GM12878 (cell line): Measurements from ENCODE around the gene RHBDD1. TPM values are rescaled to one million over a fixed set of nuclear protein-coding genes. Genes with fewer than 3 reads are reported as not detected.

Source experiments
- CHD4 ChIP-seq: fragments of 200-600 bp; sonication (generic); IDR thresholded peaks from 2 replicates; pipeline ENCODE4 v1.6.1; 2016; ENCODE audit warnings: mild to moderate bottlenecking
- EP300 ChIP-seq, 2 experiments: fragments of 150-350 bp in 1 of 2; IDR thresholded peaks; 2 replicates each; pipeline ENCODE4 v1.6.1; 2011 to 2012; ENCODE audit warnings: low read depth in 2 of 2, low read length in 2 of 2, borderline replicate concordance in 1 of 2, improper control_type of control experiment in 1 of 2, inconsistent platforms in 1 of 2; ENCODE audit not compliant: control insufficient read depth in 1 of 2
- FOXM1 ChIP-seq: IDR thresholded peaks from 2 replicates; pipeline ENCODE4 v1.6.1; 2012; ENCODE audit warnings: low read depth, mild to moderate bottlenecking, inconsistent platforms, low read length, moderate library complexity
- IKZF2 ChIP-seq, 2 experiments: fragments of 450-650 bp; IDR thresholded peaks; 2 replicates each; pipeline ENCODE4 v1.6.1; 2017; ENCODE audit warnings: mild to moderate bottlenecking in 2 of 2, moderate library complexity in 2 of 2
- MTA2 ChIP-seq: fragments of 450-650 bp; IDR thresholded peaks from 2 replicates; pipeline ENCODE4 v1.6.1; 2016; ENCODE audit warnings: low read depth, mild to moderate bottlenecking, moderate library complexity
- NFYA ChIP-seq: IDR thresholded peaks from 2 replicates; pipeline ENCODE4 v1.6.1; 2011; ENCODE audit warnings: low read depth, mild to moderate bottlenecking, low read length, improper control_type of control experiment, borderline replicate concordance
- RUNX3 ChIP-seq: IDR thresholded peaks from 2 replicates; pipeline ENCODE4 v1.6.1; 2012; ENCODE audit warnings: low read length, inconsistent platforms
- ZBED1 ChIP-seq: IDR thresholded peaks from 2 replicates; pipeline ENCODE4 v1.6.1; 2016; ENCODE audit warnings: borderline replicate concordance
- ZNF622 ChIP-seq: fragments of 450-650 bp; IDR thresholded peaks from 2 replicates; pipeline ENCODE4 v1.6.1; 2017; ENCODE audit warnings: mild to moderate bottlenecking, inconsistent platforms
- polyA plus RNA-seq, 11 experiments: library from polyadenylated mRNA; depleted of rRNA in 4 of 11; unstranded in 6 of 11; stranded (reverse) in 5 of 11; fragments of >200 nt; fragmentation: Nextera tagmentation in 4 of 11; fragmentation: Illumina TruSeq in 1 of 11; extraction: Ambion mirVana in 4 of 11; extraction: Trizol in 1 of 11; gene quantifications; 1 replicate in 1 of 11; 2 replicates in 10 of 11; pipeline versions ENCODE4 v1.2.1 to v1.2.3, GENCODE V29; 2011 to 2016; ENCODE audit warnings: inconsistent platforms in 2 of 11, missing spikeins in 2 of 11, low read depth in 1 of 11
- total RNA-seq, 4 experiments: library from RNA; depleted of rRNA in 3 of 4; stranded (reverse); fragments of >200 nt in 3 of 4; fragmentation: Illumina TruSeq in 1 of 4; extraction: Trizol in 1 of 4; gene quantifications; 2 replicates each; pipeline versions ENCODE4 v1.2.1 to v1.2.3, GENCODE V29; 2013 to 2021
- TF ChIP-seq, protein P1 (sequence below): IDR thresholded peaks from 2 replicates; pipeline ENCODE4 v1.6.1; 2012; ENCODE audit warnings: low read length, inconsistent platforms
- TF ChIP-seq, protein P2 (sequence below): fragments of 450-650 bp; conservative IDR thresholded peaks from 2 replicates; pipeline ENCODE4 v1.6.1; 2017; ENCODE audit warnings: mild to moderate bottlenecking, moderate library complexity
- TF ChIP-seq, protein P3 (sequence below): fragments of 450-650 bp; IDR thresholded peaks from 2 replicates; pipeline ENCODE4 v1.6.1; 2018; ENCODE audit warnings: mild to moderate bottlenecking, low read depth, moderate library complexity; ENCODE audit not compliant: partially characterized antibody
- TF ChIP-seq, protein P4 (sequence below): IDR thresholded peaks from 2 replicates; pipeline ENCODE4 v1.6.1; 2012; ENCODE audit warnings: improper control_type of control experiment, low read depth, low read length; ENCODE audit not compliant: insufficient replicate concordance

The RHBDD1 gene
- total and polyA plus RNA-seq, 10 of the 15 experiments (the other 5 are each of a cell fraction or from before 2014, with no cell fraction given): 7.1 to 36.4 (median 14.7) TPM

- TF ChIP-seq, protein P1, sequence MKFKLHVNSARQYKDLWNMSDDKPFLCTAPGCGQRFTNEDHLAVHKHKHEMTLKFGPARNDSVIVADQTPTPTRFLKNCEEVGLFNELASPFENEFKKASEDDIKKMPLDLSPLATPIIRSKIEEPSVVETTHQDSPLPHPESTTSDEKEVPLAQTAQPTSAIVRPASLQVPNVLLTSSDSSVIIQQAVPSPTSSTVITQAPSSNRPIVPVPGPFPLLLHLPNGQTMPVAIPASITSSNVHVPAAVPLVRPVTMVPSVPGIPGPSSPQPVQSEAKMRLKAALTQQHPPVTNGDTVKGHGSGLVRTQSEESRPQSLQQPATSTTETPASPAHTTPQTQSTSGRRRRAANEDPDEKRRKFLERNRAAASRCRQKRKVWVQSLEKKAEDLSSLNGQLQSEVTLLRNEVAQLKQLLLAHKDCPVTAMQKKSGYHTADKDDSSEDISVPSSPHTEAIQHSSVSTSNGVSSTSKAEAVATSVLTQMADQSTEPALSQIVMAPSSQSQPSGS: no peak
- TF ChIP-seq EP300 (IDR thresholded peaks at IDR 0.05; ENCODE audit: borderline replicate concordance in 1 of 2, control insufficient read depth in 1 of 2, low read depth in 2 of 2, low read length in 2 of 2) (no peak), CHD4 (no peak), ZNF622 (peak; percentile 34; the same call in 1 of the 2 replicates), MTA2 (no peak), RUNX3 (no peak), IKZF2 (IDR thresholded peaks at IDR 0.05) (no peak), FOXM1 (no peak), NFYA (no peak), ZBED1 (no peak)
- TF ChIP-seq, protein P2, sequence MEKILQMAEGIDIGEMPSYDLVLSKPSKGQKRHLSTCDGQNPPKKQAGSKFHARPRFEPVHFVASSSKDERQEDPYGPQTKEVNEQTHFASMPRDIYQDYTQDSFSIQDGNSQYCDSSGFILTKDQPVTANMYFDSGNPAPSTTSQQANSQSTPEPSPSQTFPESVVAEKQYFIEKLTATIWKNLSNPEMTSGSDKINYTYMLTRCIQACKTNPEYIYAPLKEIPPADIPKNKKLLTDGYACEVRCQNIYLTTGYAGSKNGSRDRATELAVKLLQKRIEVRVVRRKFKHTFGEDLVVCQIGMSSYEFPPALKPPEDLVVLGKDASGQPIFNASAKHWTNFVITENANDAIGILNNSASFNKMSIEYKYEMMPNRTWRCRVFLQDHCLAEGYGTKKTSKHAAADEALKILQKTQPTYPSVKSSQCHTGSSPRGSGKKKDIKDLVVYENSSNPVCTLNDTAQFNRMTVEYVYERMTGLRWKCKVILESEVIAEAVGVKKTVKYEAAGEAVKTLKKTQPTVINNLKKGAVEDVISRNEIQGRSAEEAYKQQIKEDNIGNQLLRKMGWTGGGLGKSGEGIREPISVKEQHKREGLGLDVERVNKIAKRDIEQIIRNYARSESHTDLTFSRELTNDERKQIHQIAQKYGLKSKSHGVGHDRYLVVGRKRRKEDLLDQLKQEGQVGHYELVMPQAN: no peak
- TF ChIP-seq, protein P3, sequence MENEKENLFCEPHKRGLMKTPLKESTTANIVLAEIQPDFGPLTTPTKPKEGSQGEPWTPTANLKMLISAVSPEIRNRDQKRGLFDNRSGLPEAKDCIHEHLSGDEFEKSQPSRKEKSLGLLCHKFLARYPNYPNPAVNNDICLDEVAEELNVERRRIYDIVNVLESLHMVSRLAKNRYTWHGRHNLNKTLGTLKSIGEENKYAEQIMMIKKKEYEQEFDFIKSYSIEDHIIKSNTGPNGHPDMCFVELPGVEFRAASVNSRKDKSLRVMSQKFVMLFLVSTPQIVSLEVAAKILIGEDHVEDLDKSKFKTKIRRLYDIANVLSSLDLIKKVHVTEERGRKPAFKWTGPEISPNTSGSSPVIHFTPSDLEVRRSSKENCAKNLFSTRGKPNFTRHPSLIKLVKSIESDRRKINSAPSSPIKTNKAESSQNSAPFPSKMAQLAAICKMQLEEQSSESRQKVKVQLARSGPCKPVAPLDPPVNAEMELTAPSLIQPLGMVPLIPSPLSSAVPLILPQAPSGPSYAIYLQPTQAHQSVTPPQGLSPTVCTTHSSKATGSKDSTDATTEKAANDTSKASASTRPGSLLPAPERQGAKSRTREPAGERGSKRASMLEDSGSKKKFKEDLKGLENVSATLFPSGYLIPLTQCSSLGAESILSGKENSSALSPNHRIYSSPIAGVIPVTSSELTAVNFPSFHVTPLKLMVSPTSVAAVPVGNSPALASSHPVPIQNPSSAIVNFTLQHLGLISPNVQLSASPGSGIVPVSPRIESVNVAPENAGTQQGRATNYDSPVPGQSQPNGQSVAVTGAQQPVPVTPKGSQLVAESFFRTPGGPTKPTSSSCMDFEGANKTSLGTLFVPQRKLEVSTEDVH: no peak
- TF ChIP-seq, protein P4, sequence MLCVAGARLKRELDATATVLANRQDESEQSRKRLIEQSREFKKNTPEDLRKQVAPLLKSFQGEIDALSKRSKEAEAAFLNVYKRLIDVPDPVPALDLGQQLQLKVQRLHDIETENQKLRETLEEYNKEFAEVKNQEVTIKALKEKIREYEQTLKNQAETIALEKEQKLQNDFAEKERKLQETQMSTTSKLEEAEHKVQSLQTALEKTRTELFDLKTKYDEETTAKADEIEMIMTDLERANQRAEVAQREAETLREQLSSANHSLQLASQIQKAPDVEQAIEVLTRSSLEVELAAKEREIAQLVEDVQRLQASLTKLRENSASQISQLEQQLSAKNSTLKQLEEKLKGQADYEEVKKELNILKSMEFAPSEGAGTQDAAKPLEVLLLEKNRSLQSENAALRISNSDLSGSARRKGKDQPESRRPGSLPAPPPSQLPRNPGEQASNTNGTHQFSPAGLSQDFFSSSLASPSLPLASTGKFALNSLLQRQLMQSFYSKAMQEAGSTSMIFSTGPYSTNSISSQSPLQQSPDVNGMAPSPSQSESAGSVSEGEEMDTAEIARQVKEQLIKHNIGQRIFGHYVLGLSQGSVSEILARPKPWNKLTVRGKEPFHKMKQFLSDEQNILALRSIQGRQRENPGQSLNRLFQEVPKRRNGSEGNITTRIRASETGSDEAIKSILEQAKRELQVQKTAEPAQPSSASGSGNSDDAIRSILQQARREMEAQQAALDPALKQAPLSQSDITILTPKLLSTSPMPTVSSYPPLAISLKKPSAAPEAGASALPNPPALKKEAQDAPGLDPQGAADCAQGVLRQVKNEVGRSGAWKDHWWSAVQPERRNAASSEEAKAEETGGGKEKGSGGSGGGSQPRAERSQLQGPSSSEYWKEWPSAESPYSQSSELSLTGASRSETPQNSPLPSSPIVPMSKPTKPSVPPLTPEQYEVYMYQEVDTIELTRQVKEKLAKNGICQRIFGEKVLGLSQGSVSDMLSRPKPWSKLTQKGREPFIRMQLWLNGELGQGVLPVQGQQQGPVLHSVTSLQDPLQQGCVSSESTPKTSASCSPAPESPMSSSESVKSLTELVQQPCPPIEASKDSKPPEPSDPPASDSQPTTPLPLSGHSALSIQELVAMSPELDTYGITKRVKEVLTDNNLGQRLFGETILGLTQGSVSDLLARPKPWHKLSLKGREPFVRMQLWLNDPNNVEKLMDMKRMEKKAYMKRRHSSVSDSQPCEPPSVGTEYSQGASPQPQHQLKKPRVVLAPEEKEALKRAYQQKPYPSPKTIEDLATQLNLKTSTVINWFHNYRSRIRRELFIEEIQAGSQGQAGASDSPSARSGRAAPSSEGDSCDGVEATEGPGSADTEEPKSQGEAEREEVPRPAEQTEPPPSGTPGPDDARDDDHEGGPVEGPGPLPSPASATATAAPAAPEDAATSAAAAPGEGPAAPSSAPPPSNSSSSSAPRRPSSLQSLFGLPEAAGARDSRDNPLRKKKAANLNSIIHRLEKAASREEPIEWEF: no peak
These were observed 34.7 kb upstream of the RHBDD1 start (continued) for GRCh38 chr2:226800941-226801784.
